ENCODE measurements around the gene OGA. TPM values are rescaled to one million over a fixed set of nuclear protein-coding genes. Genes with fewer than 3 reads are reported as not detected.

Gene OGA
- total RNA-seq, 2 donors from 2014 or later, result 41.6 to 50.9 TPM

- Histone ChIP-seq H3K4me1 (peaks cover 0 to 67% of the 10 kb centered on the region in 2 donors), H3K4me3 (no peak overlapping the region), H3K9me3 (no peaks in the 10 kb centered on the region), H3K36me3 (no peaks in the 10 kb centered on the region), H3K27me3 (no peaks in the 10 kb centered on the region), H3K27ac (no peak overlapping the region)
- TF ChIP-seq CTCF (IDR thresholded peaks at IDR 0.05), result no peak
- no peak for DNase-seq (ENCODE audit: low spot score)
These were observed 16.1 kb upstream of the OGA start for GRCh38 chr10:101834341-101834740.

- Histone ChIP-seq H3K36me3 (no peaks in the 10 kb centered on the region), H3K4me1 (peaks cover 0 to 65% of the 10 kb centered on the region in 2 donors), H3K27ac (no peak overlapping the region), H3K9me3 (no peaks in the 10 kb centered on the region), H3K27me3 (no peaks in the 10 kb centered on the region), H3K4me3 (no peak overlapping the region)
- TF ChIP-seq CTCF (IDR thresholded peaks at IDR 0.05), result no peak
- DNase-seq (ENCODE audit: low spot score), result no peak
These were observed 15.2 kb upstream of the OGA start for GRCh38 chr10:101833466-101833865.

GRCh38 chr10:101832325-101832771, 14.1 kb upstream of the OGA start:
- no peaks in the 10 kb centered on the region for H3K9me3 ChIP-seq
- no peak for DNase-seq (ENCODE audit: low spot score)
- no peak for TF ChIP-seq CTCF (IDR thresholded peaks at IDR 0.05)
- no peaks in the 10 kb centered on the region for H3K27me3 ChIP-seq
- peaks cover 0 to 56% of the 10 kb centered on the region in 2 donors for H3K4me1 ChIP-seq
- H3K36me3 ChIP-seq, result peaks cover 7% of the 10 kb centered on the region
- no peak overlapping the region for H3K27ac ChIP-seq
- H3K4me3 ChIP-seq, result no peak overlapping the region

GRCh38 chr10:101831169-101831811, 13.0 kb upstream of the OGA start:
- H3K4me3 ChIP-seq, result peak overlapping the region; percentile 27 to 55
- peaks cover 0 to 52% of the 10 kb centered on the region in 2 donors for H3K4me1 ChIP-seq
- DNase-seq (ENCODE audit: low spot score), result no peak
- no peak for TF ChIP-seq CTCF (IDR thresholded peaks at IDR 0.05)
- H3K27me3 ChIP-seq, result no peaks in the 10 kb centered on the region
- peak overlapping the region; percentile 53 to 64 for H3K27ac ChIP-seq
- no peaks in the 10 kb centered on the region for H3K9me3 ChIP-seq
- H3K36me3 ChIP-seq, result peaks cover 11% of the 10 kb centered on the region

- Histone ChIP-seq H3K27ac (peak overlapping the region; percentile 53 to 64), H3K27me3 (no peaks in the 10 kb centered on the region), H3K4me3 (peak overlapping the region; percentile 27 to 55), H3K36me3 (peaks cover 11% of the 10 kb centered on the region), H3K4me1 (peaks cover 0 to 45% of the 10 kb centered on the region in 2 donors), H3K9me3 (no peaks in the 10 kb centered on the region)
- DNase-seq (ENCODE audit: low spot score), result peak; percentile 87
- no peak for TF ChIP-seq CTCF (IDR thresholded peaks at IDR 0.05)
These were observed 12.3 kb upstream of the OGA start for GRCh38 chr10:101830322-101831168.

Data from right atrium auricular region (tissue), 2 donors.